HepG2 (cell line): ENCODE measurements around the gene TMEM221.

Experiments used
- CBFB ChIP-seq: sonication (generic); formaldehyde crosslinking; IDR thresholded peaks from 2 replicates; pipeline ENCODE4 v1.4.0; 2020; ENCODE audit warnings: missing genetic modification reagents
- MAFK ChIP-seq, 2 experiments: IDR thresholded peaks in 1 of 2; conservative IDR thresholded peaks in 1 of 2; 2 replicates each; pipeline ENCODE4 v1.6.1; 2011; ENCODE audit warnings: improper control_type of control experiment in 2 of 2, low read length in 2 of 2
- TF ChIP-seq, protein P1 (sequence below): sonication (generic); formaldehyde crosslinking; IDR thresholded peaks from 2 replicates; pipeline ENCODE4 v1.4.0; 2020; ENCODE audit warnings: missing genetic modification reagents, borderline replicate concordance
- TF ChIP-seq, protein P2 (sequence below): sonication (generic); formaldehyde crosslinking; IDR thresholded peaks from 2 replicates; pipeline ENCODE4 v1.5.0; 2020; ENCODE audit warnings: mild to moderate bottlenecking, missing genetic modification reagents, moderate library complexity
- TF ChIP-seq, protein P3 (sequence below): sonication (generic); formaldehyde crosslinking; IDR thresholded peaks from 2 replicates; pipeline ENCODE4 v1.5.1; 2020; ENCODE audit warnings: missing genetic modification reagents, mild to moderate bottlenecking, borderline replicate concordance

DNA sequence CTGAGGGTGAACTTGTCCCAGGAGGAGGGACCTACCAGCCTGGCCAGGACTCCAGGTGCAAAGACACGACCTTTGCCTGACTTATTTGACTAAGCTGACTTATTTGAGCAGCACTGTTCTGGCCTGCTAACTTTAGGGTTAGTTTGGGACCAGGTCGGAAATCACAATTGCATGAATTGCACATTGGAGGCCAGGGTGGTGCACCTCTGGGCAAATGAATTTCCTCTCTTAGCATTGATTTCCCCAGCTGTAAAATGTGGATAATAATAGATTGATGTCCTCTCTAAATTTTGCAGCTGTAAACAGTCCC is 41.6 kb downstream of the TMEM221 start:
- TF ChIP-seq, protein P1, sequence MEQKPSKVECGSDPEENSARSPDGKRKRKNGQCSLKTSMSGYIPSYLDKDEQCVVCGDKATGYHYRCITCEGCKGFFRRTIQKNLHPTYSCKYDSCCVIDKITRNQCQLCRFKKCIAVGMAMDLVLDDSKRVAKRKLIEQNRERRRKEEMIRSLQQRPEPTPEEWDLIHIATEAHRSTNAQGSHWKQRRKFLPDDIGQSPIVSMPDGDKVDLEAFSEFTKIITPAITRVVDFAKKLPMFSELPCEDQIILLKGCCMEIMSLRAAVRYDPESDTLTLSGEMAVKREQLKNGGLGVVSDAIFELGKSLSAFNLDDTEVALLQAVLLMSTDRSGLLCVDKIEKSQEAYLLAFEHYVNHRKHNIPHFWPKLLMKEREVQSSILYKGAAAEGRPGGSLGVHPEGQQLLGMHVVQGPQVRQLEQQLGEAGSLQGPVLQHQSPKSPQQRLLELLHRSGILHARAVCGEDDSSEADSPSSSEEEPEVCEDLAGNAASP (CRISPR knock-in tag): no peak
- TF ChIP-seq CBFB (no peak), MAFK (conservative IDR thresholded peaks at IDR 0.05 in 1 of 2, IDR thresholded peaks at IDR 0.05 in 1 of 2; ENCODE audit: low read length in 2 of 2) (no peak)
- TF ChIP-seq, protein P2, sequence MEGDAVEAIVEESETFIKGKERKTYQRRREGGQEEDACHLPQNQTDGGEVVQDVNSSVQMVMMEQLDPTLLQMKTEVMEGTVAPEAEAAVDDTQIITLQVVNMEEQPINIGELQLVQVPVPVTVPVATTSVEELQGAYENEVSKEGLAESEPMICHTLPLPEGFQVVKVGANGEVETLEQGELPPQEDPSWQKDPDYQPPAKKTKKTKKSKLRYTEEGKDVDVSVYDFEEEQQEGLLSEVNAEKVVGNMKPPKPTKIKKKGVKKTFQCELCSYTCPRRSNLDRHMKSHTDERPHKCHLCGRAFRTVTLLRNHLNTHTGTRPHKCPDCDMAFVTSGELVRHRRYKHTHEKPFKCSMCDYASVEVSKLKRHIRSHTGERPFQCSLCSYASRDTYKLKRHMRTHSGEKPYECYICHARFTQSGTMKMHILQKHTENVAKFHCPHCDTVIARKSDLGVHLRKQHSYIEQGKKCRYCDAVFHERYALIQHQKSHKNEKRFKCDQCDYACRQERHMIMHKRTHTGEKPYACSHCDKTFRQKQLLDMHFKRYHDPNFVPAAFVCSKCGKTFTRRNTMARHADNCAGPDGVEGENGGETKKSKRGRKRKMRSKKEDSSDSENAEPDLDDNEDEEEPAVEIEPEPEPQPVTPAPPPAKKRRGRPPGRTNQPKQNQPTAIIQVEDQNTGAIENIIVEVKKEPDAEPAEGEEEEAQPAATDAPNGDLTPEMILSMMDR (CRISPR knock-in tag): no peak
- TF ChIP-seq, protein P3, sequence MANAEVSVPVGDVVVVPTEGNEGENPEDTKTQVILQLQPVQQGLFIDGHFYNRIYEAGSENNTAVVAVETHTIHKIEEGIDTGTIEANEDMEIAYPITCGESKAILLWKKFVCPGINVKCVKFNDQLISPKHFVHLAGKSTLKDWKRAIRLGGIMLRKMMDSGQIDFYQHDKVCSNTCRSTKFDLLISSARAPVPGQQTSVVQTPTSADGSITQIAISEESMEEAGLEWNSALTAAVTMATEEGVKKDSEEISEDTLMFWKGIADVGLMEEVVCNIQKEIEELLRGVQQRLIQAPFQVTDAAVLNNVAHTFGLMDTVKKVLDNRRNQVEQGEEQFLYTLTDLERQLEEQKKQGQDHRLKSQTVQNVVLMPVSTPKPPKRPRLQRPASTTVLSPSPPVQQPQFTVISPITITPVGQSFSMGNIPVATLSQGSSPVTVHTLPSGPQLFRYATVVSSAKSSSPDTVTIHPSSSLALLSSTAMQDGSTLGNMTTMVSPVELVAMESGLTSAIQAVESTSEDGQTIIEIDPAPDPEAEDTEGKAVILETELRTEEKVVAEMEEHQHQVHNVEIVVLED (CRISPR knock-in tag): no peak
